HepG2 (cell line): ENCODE results near the gene P4HB. TPM values are rescaled to one million over a fixed set of nuclear protein-coding genes. Genes with fewer than 3 reads are reported as not detected.

Experiments used
- AGO1 ChIP-seq: fragments of 200-400 bp; formaldehyde crosslinking; IDR thresholded peaks from 2 replicates; pipeline ENCODE4 v1.6.1; 2017; ENCODE audit warnings: mild to moderate bottlenecking, low read depth, low read length, moderate library complexity; ENCODE audit not compliant: poor library complexity, severe bottlenecking
- AGO2 ChIP-seq: fragments of 200-400 bp; formaldehyde crosslinking; optimal IDR thresholded peaks from 2 replicates; pipeline ENCODE3; 2017; ENCODE audit warnings: mild to moderate bottlenecking, low read depth, low read length, moderate library complexity
- ATAD3A ChIP-seq: sonication (generic); formaldehyde crosslinking; IDR thresholded peaks from 2 replicates; pipeline ENCODE4 v1.4.0; 2020; ENCODE audit warnings: missing genetic modification reagents
- CAMTA2 ChIP-seq: sonication (generic); formaldehyde crosslinking; IDR thresholded peaks from 2 replicates; pipeline ENCODE4 v1.4.0; 2020; ENCODE audit warnings: mild to moderate bottlenecking, missing genetic modification reagents, borderline replicate concordance
- HDAC2 ChIP-seq: sonication (generic); formaldehyde crosslinking; IDR thresholded peaks from 2 replicates; pipeline ENCODE4 v1.4.0; 2020; ENCODE audit warnings: missing genetic modification reagents
- HOXA3 ChIP-seq: sonication (generic); formaldehyde crosslinking; IDR thresholded peaks from 2 replicates; pipeline ENCODE4 v1.5.0; 2020; ENCODE audit warnings: missing genetic modification reagents
- NFE2 ChIP-seq: sonication (generic); formaldehyde crosslinking; IDR thresholded peaks from 2 replicates; pipeline ENCODE4 v1.4.0; 2020; ENCODE audit warnings: missing genetic modification reagents
- RBFOX2 ChIP-seq: fragments of 200-400 bp; formaldehyde crosslinking; IDR thresholded peaks from 2 replicates; pipeline ENCODE4 v1.6.1; 2017; ENCODE audit warnings: low read depth, mild to moderate bottlenecking, low read length
- SIN3A ChIP-seq: IDR thresholded peaks from 2 replicates; pipeline ENCODE4 v1.6.1; 2011; ENCODE audit warnings: low read depth, mild to moderate bottlenecking, control low read depth, low read length, borderline replicate concordance
- SMC3 ChIP-seq: IDR thresholded peaks from 2 replicates; pipeline ENCODE4 v1.6.1; 2011; ENCODE audit warnings: low read length, improper control_type of control experiment
- TBL1XR1 ChIP-seq: fragments of 150-350 bp; IDR thresholded peaks from 2 replicates; pipeline ENCODE4 v1.6.1; 2014; ENCODE audit warnings: borderline replicate concordance, low read length; ENCODE audit not compliant: partially characterized antibody
- YEATS2 ChIP-seq: sonication (generic); formaldehyde crosslinking; IDR thresholded peaks from 2 replicates; pipeline ENCODE4 v1.4.0; 2020; ENCODE audit warnings: missing genetic modification reagents, borderline replicate concordance
- ZNF496 ChIP-seq: sonication (generic); formaldehyde crosslinking; IDR thresholded peaks from 2 replicates; pipeline ENCODE4 v1.8.1; 2023; ENCODE audit warnings: mild to moderate bottlenecking, moderate library complexity, missing genetic modification reagents; ENCODE audit not compliant: insufficient replicate concordance
- ZNF564 ChIP-seq: sonication (generic); formaldehyde crosslinking; IDR thresholded peaks from 2 replicates; pipeline ENCODE4 v1.8.1; 2023; ENCODE audit warnings: mild to moderate bottlenecking, missing genetic modification reagents
- ZNF766 ChIP-seq: sonication (generic); formaldehyde crosslinking; IDR thresholded peaks from 2 replicates; pipeline ENCODE4 v1.5.0; 2020; ENCODE audit warnings: missing genetic modification reagents, borderline replicate concordance
- polyA plus RNA-seq, 8 experiments: library from polyadenylated mRNA; depleted of rRNA in 3 of 8; stranded (reverse) in 7 of 8; unstranded in 1 of 8; fragments of >200 nt; fragmentation: Illumina TruSeq in 4 of 8; extraction: Trizol in 4 of 8; gene quantifications; 2 replicates each; pipeline versions ENCODE4 v1.2.1 to v1.2.3, GENCODE V29; 2011 to 2016; ENCODE audit warnings: low read depth in 4 of 8, missing spikeins in 1 of 8, mixed read lengths in 1 of 8; ENCODE audit not compliant: insufficient read depth in 1 of 8
- total RNA-seq, 5 experiments: library from RNA; depleted of rRNA; stranded (reverse); fragments of >200 nt; fragmentation: Illumina TruSeq; extraction: Trizol; gene quantifications; 2 replicates each; pipeline ENCODE4 v1.2.3, GENCODE V29; 2016; ENCODE audit warnings: low read depth in 1 of 5
- TF ChIP-seq, protein P1 (sequence below): sonication (generic); formaldehyde crosslinking; IDR thresholded peaks from 2 replicates; pipeline ENCODE4 v1.4.0; 2020; ENCODE audit warnings: missing genetic modification reagents, borderline replicate concordance
- TF ChIP-seq, protein P2 (sequence below): sonication (generic); formaldehyde crosslinking; IDR thresholded peaks from 2 replicates; pipeline ENCODE4 v1.4.0; 2020; ENCODE audit warnings: missing genetic modification reagents
- TF ChIP-seq, protein P3 (sequence below): conservative IDR thresholded peaks from 2 replicates; pipeline ENCODE4 v1.6.1; 2018; ENCODE audit warnings: missing genetic modification reagents
- TF ChIP-seq, protein P4 (sequence below): sonication (generic); formaldehyde crosslinking; IDR thresholded peaks from 2 replicates; pipeline ENCODE4 v1.4.0; 2020; ENCODE audit warnings: missing genetic modification reagents

Gene P4HB
- total and polyA plus RNA-seq, 2 of the 13 experiments (the other 11 are each of a cell fraction or from before 2014, with no cell fraction given): 185 to 782 TPM

DNA sequence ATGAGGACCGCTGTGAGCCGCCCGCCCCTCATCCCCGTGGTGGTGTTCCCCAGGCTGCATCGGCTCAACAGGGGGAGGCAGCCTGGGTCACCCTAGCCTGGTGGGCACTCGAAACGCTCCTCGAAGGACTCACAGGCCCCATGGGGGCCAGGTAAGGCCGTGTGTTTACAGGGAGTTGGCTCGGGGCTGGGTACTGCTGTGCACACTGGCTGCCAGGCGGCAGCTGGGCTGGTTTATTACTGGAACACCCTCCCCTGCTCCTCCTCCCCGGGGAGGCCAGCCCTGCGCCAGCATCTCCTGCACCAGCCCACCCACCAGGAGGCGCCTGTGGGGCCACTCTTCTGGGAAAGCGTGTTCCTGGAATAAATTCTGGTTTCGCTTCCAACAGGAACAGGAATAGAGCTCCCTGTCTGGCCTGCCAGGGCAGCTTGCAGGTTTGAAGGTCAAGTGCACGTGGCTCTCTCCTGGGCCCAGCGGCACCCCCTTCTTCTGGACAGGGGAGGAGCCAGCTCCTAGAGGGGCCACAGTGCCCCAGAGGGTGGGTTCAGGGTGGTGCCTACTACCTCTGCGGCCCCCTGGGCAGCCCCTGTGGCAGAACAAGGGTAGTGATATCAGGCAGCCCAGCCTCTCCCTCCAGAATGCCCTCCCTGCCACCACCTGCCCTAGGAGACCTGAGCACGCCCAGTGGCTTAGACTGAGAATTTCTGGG lies 38.6 kb downstream of the P4HB start (continued):
- TF ChIP-seq, protein P1, sequence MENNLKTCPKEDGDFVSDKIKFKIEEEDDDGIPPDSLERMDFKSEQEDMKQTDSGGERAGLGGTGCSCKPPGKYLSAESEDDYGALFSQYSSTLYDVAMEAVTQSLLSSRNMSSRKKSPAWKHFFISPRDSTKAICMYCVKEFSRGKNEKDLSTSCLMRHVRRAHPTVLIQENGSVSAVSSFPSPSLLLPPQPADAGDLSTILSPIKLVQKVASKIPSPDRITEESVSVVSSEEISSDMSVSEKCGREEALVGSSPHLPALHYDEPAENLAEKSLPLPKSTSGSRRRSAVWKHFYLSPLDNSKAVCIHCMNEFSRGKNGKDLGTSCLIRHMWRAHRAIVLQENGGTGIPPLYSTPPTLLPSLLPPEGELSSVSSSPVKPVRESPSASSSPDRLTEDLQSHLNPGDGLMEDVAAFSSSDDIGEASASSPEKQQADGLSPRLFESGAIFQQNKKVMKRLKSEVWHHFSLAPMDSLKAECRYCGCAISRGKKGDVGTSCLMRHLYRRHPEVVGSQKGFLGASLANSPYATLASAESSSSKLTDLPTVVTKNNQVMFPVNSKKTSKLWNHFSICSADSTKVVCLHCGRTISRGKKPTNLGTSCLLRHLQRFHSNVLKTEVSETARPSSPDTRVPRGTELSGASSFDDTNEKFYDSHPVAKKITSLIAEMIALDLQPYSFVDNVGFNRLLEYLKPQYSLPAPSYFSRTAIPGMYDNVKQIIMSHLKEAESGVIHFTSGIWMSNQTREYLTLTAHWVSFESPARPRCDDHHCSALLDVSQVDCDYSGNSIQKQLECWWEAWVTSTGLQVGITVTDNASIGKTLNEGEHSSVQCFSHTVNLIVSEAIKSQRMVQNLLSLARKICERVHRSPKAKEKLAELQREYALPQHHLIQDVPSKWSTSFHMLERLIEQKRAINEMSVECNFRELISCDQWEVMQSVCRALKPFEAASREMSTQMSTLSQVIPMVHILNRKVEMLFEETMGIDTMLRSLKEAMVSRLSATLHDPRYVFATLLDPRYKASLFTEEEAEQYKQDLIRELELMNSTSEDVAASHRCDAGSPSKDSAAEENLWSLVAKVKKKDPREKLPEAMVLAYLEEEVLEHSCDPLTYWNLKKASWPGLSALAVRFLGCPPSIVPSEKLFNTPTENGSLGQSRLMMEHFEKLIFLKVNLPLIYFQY (CRISPR knock-in tag): 0 out of 2 replicates have a peak, but pooled peaks have one; percentile 40
- TF ChIP-seq AGO2: peak; percentile 96
- peak; percentile 82 for TF ChIP-seq SMC3
- peak; percentile 14 for TF ChIP-seq TBL1XR1
- TF ChIP-seq, protein P2, sequence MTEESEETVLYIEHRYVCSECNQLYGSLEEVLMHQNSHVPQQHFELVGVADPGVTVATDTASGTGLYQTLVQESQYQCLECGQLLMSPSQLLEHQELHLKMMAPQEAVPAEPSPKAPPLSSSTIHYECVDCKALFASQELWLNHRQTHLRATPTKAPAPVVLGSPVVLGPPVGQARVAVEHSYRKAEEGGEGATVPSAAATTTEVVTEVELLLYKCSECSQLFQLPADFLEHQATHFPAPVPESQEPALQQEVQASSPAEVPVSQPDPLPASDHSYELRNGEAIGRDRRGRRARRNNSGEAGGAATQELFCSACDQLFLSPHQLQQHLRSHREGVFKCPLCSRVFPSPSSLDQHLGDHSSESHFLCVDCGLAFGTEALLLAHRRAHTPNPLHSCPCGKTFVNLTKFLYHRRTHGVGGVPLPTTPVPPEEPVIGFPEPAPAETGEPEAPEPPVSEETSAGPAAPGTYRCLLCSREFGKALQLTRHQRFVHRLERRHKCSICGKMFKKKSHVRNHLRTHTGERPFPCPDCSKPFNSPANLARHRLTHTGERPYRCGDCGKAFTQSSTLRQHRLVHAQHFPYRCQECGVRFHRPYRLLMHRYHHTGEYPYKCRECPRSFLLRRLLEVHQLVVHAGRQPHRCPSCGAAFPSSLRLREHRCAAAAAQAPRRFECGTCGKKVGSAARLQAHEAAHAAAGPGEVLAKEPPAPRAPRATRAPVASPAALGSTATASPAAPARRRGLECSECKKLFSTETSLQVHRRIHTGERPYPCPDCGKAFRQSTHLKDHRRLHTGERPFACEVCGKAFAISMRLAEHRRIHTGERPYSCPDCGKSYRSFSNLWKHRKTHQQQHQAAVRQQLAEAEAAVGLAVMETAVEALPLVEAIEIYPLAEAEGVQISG (CRISPR knock-in tag): peak; percentile 62
- TF ChIP-seq ATAD3A: no peak
- TF ChIP-seq NFE2 (CRISPR knock-in tag): no peak
- TF ChIP-seq AGO1: peak; percentile 62
- peak; percentile 70; the same call in 1 of the 2 replicates for TF ChIP-seq YEATS2 (CRISPR knock-in tag)
- TF ChIP-seq ZNF496: no peak
- peak; percentile 51; the same call in 1 of the 2 replicates for TF ChIP-seq ZNF564 (CRISPR knock-in tag)
- TF ChIP-seq ZNF766 (CRISPR knock-in tag): 0 out of 2 replicates have a peak, but pooled peaks have one; percentile 64
- peak; percentile 55; the same call in 1 of the 2 replicates for TF ChIP-seq HOXA3 (CRISPR knock-in tag)
- peak; percentile 65; the same call in 1 of the 2 replicates for TF ChIP-seq SIN3A
- TF ChIP-seq, protein P3, sequence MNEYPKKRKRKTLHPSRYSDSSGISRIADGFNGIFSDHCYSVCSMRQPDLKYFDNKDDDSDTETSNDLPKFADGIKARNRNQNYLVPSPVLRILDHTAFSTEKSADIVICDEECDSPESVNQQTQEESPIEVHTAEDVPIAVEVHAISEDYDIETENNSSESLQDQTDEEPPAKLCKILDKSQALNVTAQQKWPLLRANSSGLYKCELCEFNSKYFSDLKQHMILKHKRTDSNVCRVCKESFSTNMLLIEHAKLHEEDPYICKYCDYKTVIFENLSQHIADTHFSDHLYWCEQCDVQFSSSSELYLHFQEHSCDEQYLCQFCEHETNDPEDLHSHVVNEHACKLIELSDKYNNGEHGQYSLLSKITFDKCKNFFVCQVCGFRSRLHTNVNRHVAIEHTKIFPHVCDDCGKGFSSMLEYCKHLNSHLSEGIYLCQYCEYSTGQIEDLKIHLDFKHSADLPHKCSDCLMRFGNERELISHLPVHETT (CRISPR knock-in tag): peak; percentile 49; the same call in 1 of the 2 replicates
- peak; percentile 51; the same call in 1 of the 2 replicates for TF ChIP-seq CAMTA2 (CRISPR knock-in tag)
- peak; percentile 63 for TF ChIP-seq HDAC2 (CRISPR knock-in tag)
- TF ChIP-seq RBFOX2: peak; percentile 54; the same call in 1 of the 2 replicates
- TF ChIP-seq, protein P4, sequence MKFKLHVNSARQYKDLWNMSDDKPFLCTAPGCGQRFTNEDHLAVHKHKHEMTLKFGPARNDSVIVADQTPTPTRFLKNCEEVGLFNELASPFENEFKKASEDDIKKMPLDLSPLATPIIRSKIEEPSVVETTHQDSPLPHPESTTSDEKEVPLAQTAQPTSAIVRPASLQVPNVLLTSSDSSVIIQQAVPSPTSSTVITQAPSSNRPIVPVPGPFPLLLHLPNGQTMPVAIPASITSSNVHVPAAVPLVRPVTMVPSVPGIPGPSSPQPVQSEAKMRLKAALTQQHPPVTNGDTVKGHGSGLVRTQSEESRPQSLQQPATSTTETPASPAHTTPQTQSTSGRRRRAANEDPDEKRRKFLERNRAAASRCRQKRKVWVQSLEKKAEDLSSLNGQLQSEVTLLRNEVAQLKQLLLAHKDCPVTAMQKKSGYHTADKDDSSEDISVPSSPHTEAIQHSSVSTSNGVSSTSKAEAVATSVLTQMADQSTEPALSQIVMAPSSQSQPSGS: peak; percentile 50; the same call in 1 of the 2 replicates
